Panc1 (cell line): ENCODE measurements around the gene MFAP4. TPM values are rescaled to one million over a fixed set of nuclear protein-coding genes. Genes with fewer than 3 reads are reported as not detected.

Experiments
- ATAC-seq: fragments of 200-7000 bp; cut with Tn5 transposase; 2 replicates; pipeline ENCODE4 v1.9.1; 2020; ENCODE audit warnings: mild to moderate bottlenecking, moderate library complexity
- BruUV-seq: library from RNA; stranded (reverse); fragments of 400-500 nt; replicated peaks from 2 replicates; lab custom pipeline; 2021; lab: Mats Ljungman, UMichigan
- CTCF ChIA-PET: fragments of 300-600 bp; sonication (Branson Sonifier 250); formaldehyde crosslinking; loops from one replicate; lab custom pipeline; 2022; ENCODE audit warnings: antibody characterized with exemption; lab: Charles Lee
- POLR2A ChIA-PET: fragments of 300-600 bp; sonication (Branson Sonifier 250); formaldehyde crosslinking; loops from one replicate; lab custom pipeline; 2022; ENCODE audit warnings: antibody characterized with exemption; lab: Charles Lee
- DNase-seq: peaks from one replicate; pipeline ENCODE4 v3.0.0-alpha.2; 2010; ENCODE audit warnings: low read depth, low spot score
- H3K27ac ChIP-seq: 2 replicates; pipeline ENCODE4 v1.5.1; 2011; ENCODE audit warnings: mild to moderate bottlenecking, low read length, inconsistent platforms
- H3K27me3 ChIP-seq: fragments of 200-500 bp; sonication (Bioruptor generic); 2 replicates; pipeline ENCODE4 v1.6.0; 2014; ENCODE audit warnings: low read length, inconsistent platforms; ENCODE audit not compliant: control insufficient read depth, insufficient read depth
- H3K36me3 ChIP-seq: fragments of 200-500 bp; sonication (Bioruptor generic); 2 replicates; pipeline ENCODE4 v1.5.1; 2014; ENCODE audit warnings: inconsistent platforms, mild to moderate bottlenecking, low read length, moderate library complexity; ENCODE audit not compliant: control insufficient read depth, insufficient read depth
- H3K4me1 ChIP-seq: 2 replicates; pipeline ENCODE4 v1.5.1; 2011; ENCODE audit warnings: inconsistent platforms, mild to moderate bottlenecking, low read length, moderate library complexity; ENCODE audit not compliant: control insufficient read depth, insufficient read depth
- H3K4me3 ChIP-seq, 2 experiments: 2 replicates each; pipeline ENCODE4 v1.5.1; 2011 to 2012; ENCODE audit warnings: low read depth in 2 of 2, low read length in 2 of 2, mild to moderate bottlenecking in 2 of 2, inconsistent platforms in 1 of 2, moderate library complexity in 1 of 2
- H3K9me3 ChIP-seq: fragments of 200-500 bp; sonication (Bioruptor generic); 2 replicates; pipeline ENCODE4 v1.5.1; 2014; ENCODE audit warnings: low read depth, mild to moderate bottlenecking, inconsistent platforms, low read length, moderate library complexity; ENCODE audit not compliant: control insufficient read depth, insufficient read depth
- CTCF ChIP-seq: fragments of 450-650 bp; IDR thresholded peaks from 2 replicates; pipeline ENCODE4 v1.5.1; 2017; ENCODE audit warnings: mild to moderate bottlenecking
- POLR2AphosphoS5 ChIP-seq: IDR thresholded peaks from 2 replicates; pipeline ENCODE4 v1.6.1; 2012; ENCODE audit warnings: mild to moderate bottlenecking, low read depth, low read length, moderate library complexity
- REST ChIP-seq, 2 experiments: IDR thresholded peaks; 2 replicates each; pipeline ENCODE4 v1.6.1; 2011 to 2012; ENCODE audit warnings: low read depth in 2 of 2, control low read depth in 1 of 2, low read length in 1 of 2, mild to moderate bottlenecking in 1 of 2, moderate library complexity in 1 of 2; ENCODE audit not compliant: insufficient read depth in 1 of 2
- SIN3A ChIP-seq: IDR thresholded peaks from 2 replicates; pipeline ENCODE4 v1.6.1; 2012; ENCODE audit warnings: low read depth, mild to moderate bottlenecking, low read length, moderate library complexity, borderline replicate concordance; ENCODE audit not compliant: insufficient read depth
- TCF7L2 ChIP-seq: IDR thresholded peaks from 2 replicates; pipeline ENCODE4 v1.6.1; 2011; ENCODE audit warnings: mild to moderate bottlenecking, low read depth, low read length, inconsistent platforms
- in situ Hi-C: cut with HindIII; loops from 2 replicates; pipeline ENCODE4 v1.10.0; 2016; ENCODE audit warnings: low sequenced_read_pairs, low pct_unique_long_range_greater_than_20kb
- intact Hi-C: fragments of 100-400 bp; cut with micrococcal nuclease; formaldehyde crosslinking; loops from one replicate; pipeline ENCODE4 v1.10.0; 2022; ENCODE audit not compliant: unreplicated experiment
- total RNA-seq: library from RNA; stranded (reverse); gene quantifications from one replicate; pipeline ENCODE4 v1.2.1, GENCODE V29; 2021; ENCODE audit not compliant: unreplicated experiment

Gene MFAP4
- total RNA-seq, 1 experiment from 2014 or later, result 0.92 TPM

- intact Hi-C loops, result no loop called here
Measured at GRCh38 chr17:19421926-19422325, 34.9 kb upstream of the MFAP4 start.

GRCh38 chr17:19421219-19421618, 34.2 kb upstream of the MFAP4 start:
- H3K4me3 ChIP-seq, result no peak overlapping the region
- CTCF ChIA-PET, result no interaction called here
- POLR2A ChIA-PET, result no interaction called here
- no peaks in the 10 kb centered on the region for H3K27me3 ChIP-seq
- in situ Hi-C loops, result no loop called here
- intact Hi-C loops, result no loop called here
- no peaks in the 10 kb centered on the region for H3K4me1 ChIP-seq
- H3K9me3 ChIP-seq, result no peaks in the 10 kb centered on the region
- ATAC-seq, result no peak
- H3K27ac ChIP-seq, result no peak overlapping the region
- no peak for DNase-seq
- no peaks in the 10 kb centered on the region for H3K36me3 ChIP-seq
- BruUV-seq, result no TSS peak
- TF ChIP-seq SIN3A, result no peak
- TF ChIP-seq TCF7L2, result no peak
- no peak for TF ChIP-seq REST (IDR thresholded peaks at IDR 0.05; ENCODE audit: insufficient read depth in 1 of 2, low read depth in 2 of 2, low read length in 1 of 2)
- no peak for TF ChIP-seq CTCF
- TF ChIP-seq POLR2AphosphoS5, result no peak

More at GRCh38 chr17:19421926-19422325, 34.9 kb upstream of the MFAP4 start:
- BruUV-seq, result no TSS peak
- Histone ChIP-seq H3K27me3 (no peaks in the 10 kb centered on the region), H3K27ac (no peak overlapping the region), H3K9me3 (no peaks in the 10 kb centered on the region), H3K4me1 (no peaks in the 10 kb centered on the region), H3K36me3 (no peaks in the 10 kb centered on the region), H3K4me3 (no peak overlapping the region)
- ATAC-seq, result no peak
- no peak for DNase-seq
- POLR2A ChIA-PET, result no interaction called here
- in situ Hi-C loops, result no loop called here
- TF ChIP-seq CTCF (no peak), POLR2AphosphoS5 (no peak)
- CTCF ChIA-PET, result no interaction called here
